Astrocyte (in vitro differentiated cells and primary cell): ENCODE data around the gene SQSTM1. TPM values are rescaled to one million over a fixed set of nuclear protein-coding genes. Genes with fewer than 3 reads are reported as not detected.

Experiments
- DNase-seq: peaks from one replicate; pipeline ENCODE4 v3.0.0-alpha.2; 2010; ENCODE audit warnings: low read depth
- FAIRE-seq: peaks from 2 replicates; lab custom pipeline; 2011; peaks lifted over from hg19 to GRCh38; lab: Jason Lieb, UNC
- H2AFZ ChIP-seq: 2 replicates; pipeline ENCODE4 v1.6.0; 2012; ENCODE audit warnings: low read depth, low read length, inconsistent platforms
- H3K27ac ChIP-seq: 2 replicates; pipeline ENCODE4 v1.5.1; 2011; ENCODE audit warnings: low read depth, low read length, inconsistent platforms
- H3K27me3 ChIP-seq: 2 replicates; pipeline ENCODE4 v1.6.0; 2011; ENCODE audit warnings: low read length, inconsistent platforms; ENCODE audit not compliant: insufficient read depth
- H3K36me3 ChIP-seq: 2 replicates; pipeline ENCODE4 v1.5.1; 2011; ENCODE audit warnings: low read length, inconsistent platforms; ENCODE audit not compliant: insufficient read depth
- H3K4me1 ChIP-seq: 2 replicates; pipeline ENCODE4 v1.5.1; 2011; ENCODE audit warnings: low read length, inconsistent platforms; ENCODE audit not compliant: insufficient read depth
- H3K4me2 ChIP-seq: 2 replicates; pipeline ENCODE4 v1.6.0; 2012; ENCODE audit warnings: low read length, inconsistent platforms
- H3K4me3 ChIP-seq: 2 replicates; pipeline ENCODE4 v1.5.1; 2011; ENCODE audit warnings: low read depth, mild to moderate bottlenecking, low read length, inconsistent platforms; ENCODE audit not compliant: insufficient read depth
- H3K79me2 ChIP-seq: 2 replicates; pipeline ENCODE4 v1.6.0; 2012; ENCODE audit warnings: mild to moderate bottlenecking, low read length, inconsistent platforms; ENCODE audit not compliant: insufficient read depth
- H3K9ac ChIP-seq: 2 replicates; pipeline ENCODE4 v1.6.0; 2012; ENCODE audit warnings: mild to moderate bottlenecking, low read length, inconsistent platforms
- H3K9me3 ChIP-seq: 2 replicates; pipeline ENCODE4 v1.5.1; 2012; ENCODE audit warnings: low read depth, mild to moderate bottlenecking, low read length, inconsistent platforms; ENCODE audit not compliant: insufficient read depth
- H4K20me1 ChIP-seq: 2 replicates; pipeline ENCODE4 v1.6.0; 2012; ENCODE audit warnings: low read length, inconsistent platforms; ENCODE audit not compliant: insufficient read depth
- H3K27ac Mint-ChIP-seq: one replicate; pipeline ENCODE4 v1.8.0; 2021; ENCODE audit warnings: mild to moderate bottlenecking, mixed read lengths; ENCODE audit not compliant: unreplicated experiment
- H3K27me3 Mint-ChIP-seq: one replicate; pipeline ENCODE4 v1.8.0; 2021; ENCODE audit warnings: low read depth, mixed read lengths; ENCODE audit not compliant: unreplicated experiment
- H3K36me3 Mint-ChIP-seq: one replicate; pipeline ENCODE4 v1.8.0; 2021; ENCODE audit warnings: low read depth, mixed read lengths; ENCODE audit not compliant: unreplicated experiment
- H3K4me1 Mint-ChIP-seq: one replicate; pipeline ENCODE4 v1.8.0; 2021; ENCODE audit warnings: low read depth, mixed read lengths; ENCODE audit not compliant: unreplicated experiment
- H3K4me3 Mint-ChIP-seq: one replicate; pipeline ENCODE4 v1.8.0; 2021; ENCODE audit warnings: mild to moderate bottlenecking, moderate library complexity, mixed read lengths; ENCODE audit not compliant: unreplicated experiment
- H3K9me3 Mint-ChIP-seq: one replicate; pipeline ENCODE4 v1.8.0; 2021; ENCODE audit warnings: mild to moderate bottlenecking, mixed read lengths; ENCODE audit not compliant: unreplicated experiment
- EZH2 ChIP-seq: IDR thresholded peaks from 2 replicates; pipeline ENCODE4 v1.6.1; 2012; ENCODE audit warnings: mild to moderate bottlenecking, low read length, inconsistent platforms; ENCODE audit not compliant: insufficient read depth
- total RNA-seq: library from RNA; stranded (reverse); gene quantifications from 2 replicates; pipeline ENCODE4 v1.2.1, GENCODE V29; 2021
- TF ChIP-seq, protein P1 (sequence below): IDR thresholded peaks from 2 replicates; pipeline ENCODE4 v1.5.1; 2011; ENCODE audit warnings: low read depth, mild to moderate bottlenecking, inconsistent platforms, low read length, moderate library complexity; ENCODE audit not compliant: insufficient read depth

SQSTM1 gene
- total RNA-seq, 1 donor from 2014 or later = 262 TPM

DNA sequence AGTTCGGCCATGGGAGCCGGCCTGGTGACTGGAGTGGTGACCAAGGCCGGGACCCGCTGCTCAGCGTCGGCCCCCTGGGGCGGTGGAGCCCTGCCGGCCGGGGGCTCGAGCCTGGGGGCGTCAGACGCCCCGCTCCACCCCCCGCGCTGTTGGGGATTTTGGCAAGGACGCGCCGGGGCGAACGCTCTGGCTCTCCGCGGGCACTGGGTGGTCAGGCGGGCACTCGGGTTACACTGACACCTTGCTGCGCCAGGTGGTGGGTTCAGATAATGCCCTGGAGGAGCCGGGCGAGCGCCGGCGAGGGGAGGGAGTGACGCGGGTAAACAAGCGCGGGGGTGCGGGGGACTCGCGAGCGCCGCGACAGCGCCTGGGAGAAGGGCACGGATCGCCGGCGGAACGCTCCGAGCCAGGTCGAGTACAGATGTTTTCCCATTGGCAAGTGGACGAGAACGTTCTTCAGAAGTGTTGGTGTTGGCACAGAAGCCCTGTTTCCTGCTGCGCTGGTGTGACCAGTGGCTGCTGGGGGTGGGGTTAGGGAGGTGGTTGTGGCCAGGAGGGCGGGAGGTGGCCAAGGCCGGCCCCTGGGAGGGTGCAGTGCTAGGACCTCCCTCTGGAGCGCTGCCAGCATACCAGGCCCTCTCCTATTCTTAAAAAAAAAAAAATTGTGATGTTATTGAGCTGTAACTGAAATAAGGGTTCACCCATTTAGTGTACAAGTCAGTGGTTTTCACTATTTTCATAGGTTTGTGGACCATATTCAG, 773 bp downstream of the SQSTM1 start:
- DNase-seq (peak; percentile 90), FAIRE-seq (no peak)
- Mint-ChIP-seq H3K36me3 (peaks cover 14% of the 10 kb centered on the region), H3K27me3 (no peaks in the 10 kb centered on the region), H3K9me3 (no peaks in the 10 kb centered on the region), H3K27ac (peak overlapping the region; percentile 96), H3K4me3 (peak overlapping the region; percentile 92), H3K4me1 (peaks cover 28% of the 10 kb centered on the region)
- Histone ChIP-seq H2AFZ (no peak overlapping the region), H3K79me2 (peaks cover 62% of the 10 kb centered on the region), H3K4me2 (peak overlapping the region; percentile 84), H3K27ac (peak overlapping the region; percentile 96), H3K9ac (peak overlapping the region; percentile 97), H4K20me1 (peaks cover 57% of the 10 kb centered on the region), H3K9me3 (no peaks in the 10 kb centered on the region), H3K4me3 (peak overlapping the region; percentile 74), H3K4me1 (peaks cover 47% of the 10 kb centered on the region), H3K27me3 (no peaks in the 10 kb centered on the region), H3K36me3 (peaks cover 22% of the 10 kb centered on the region)
- TF ChIP-seq, protein P1, sequence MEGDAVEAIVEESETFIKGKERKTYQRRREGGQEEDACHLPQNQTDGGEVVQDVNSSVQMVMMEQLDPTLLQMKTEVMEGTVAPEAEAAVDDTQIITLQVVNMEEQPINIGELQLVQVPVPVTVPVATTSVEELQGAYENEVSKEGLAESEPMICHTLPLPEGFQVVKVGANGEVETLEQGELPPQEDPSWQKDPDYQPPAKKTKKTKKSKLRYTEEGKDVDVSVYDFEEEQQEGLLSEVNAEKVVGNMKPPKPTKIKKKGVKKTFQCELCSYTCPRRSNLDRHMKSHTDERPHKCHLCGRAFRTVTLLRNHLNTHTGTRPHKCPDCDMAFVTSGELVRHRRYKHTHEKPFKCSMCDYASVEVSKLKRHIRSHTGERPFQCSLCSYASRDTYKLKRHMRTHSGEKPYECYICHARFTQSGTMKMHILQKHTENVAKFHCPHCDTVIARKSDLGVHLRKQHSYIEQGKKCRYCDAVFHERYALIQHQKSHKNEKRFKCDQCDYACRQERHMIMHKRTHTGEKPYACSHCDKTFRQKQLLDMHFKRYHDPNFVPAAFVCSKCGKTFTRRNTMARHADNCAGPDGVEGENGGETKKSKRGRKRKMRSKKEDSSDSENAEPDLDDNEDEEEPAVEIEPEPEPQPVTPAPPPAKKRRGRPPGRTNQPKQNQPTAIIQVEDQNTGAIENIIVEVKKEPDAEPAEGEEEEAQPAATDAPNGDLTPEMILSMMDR = no peak
- no peak for TF ChIP-seq EZH2

GRCh38 chr5:179822059-179822432, 1.3 kb downstream of the SQSTM1 start:
- Histone ChIP-seq H3K27ac (no peak overlapping the region), H3K27me3 (no peaks in the 10 kb centered on the region), H3K79me2 (peaks cover 62% of the 10 kb centered on the region), H3K9me3 (no peaks in the 10 kb centered on the region), H4K20me1 (peaks cover 63% of the 10 kb centered on the region), H3K36me3 (peaks cover 26% of the 10 kb centered on the region), H3K4me2 (peak overlapping the region; percentile 84), H3K9ac (peak overlapping the region; percentile 97), H3K4me3 (peak overlapping the region; percentile 74), H2AFZ (no peak overlapping the region), H3K4me1 (peaks cover 43% of the 10 kb centered on the region)
- peak overlapping the region; percentile 92 for H3K4me3 Mint-ChIP-seq
- DNase-seq = no peak
- no peaks in the 10 kb centered on the region for H3K27me3 Mint-ChIP-seq
- TF ChIP-seq EZH2 = no peak
- TF ChIP-seq, protein P1 = no peak
- no peaks in the 10 kb centered on the region for H3K9me3 Mint-ChIP-seq
- no peak for FAIRE-seq
- H3K27ac Mint-ChIP-seq = peak overlapping the region; percentile 26
- peaks cover 31% of the 10 kb centered on the region for H3K4me1 Mint-ChIP-seq
- H3K36me3 Mint-ChIP-seq = peaks cover 14% of the 10 kb centered on the region
